Thoracic aorta endothelial cell (primary cell): ENCODE measurements around the gene RNF215. TPM values are rescaled to one million over a fixed set of nuclear protein-coding genes. Genes with fewer than 3 reads are reported as not detected.

Experiments used
- small RNA-seq: library from RNA; depleted of rRNA; stranded (forward); fragments of <200 nt; gene quantifications from one replicate; pipeline ENCODE3, GENCODE V24; 2012
- total RNA-seq: library from RNA; depleted of rRNA; stranded (reverse); fragments of >200 nt; gene quantifications from 2 replicates; pipeline ENCODE4 v1.2.3, GENCODE V29; 2012

The RNF215 gene
- total RNA-seq: 10.2 and 10.8 TPM in 2 replicates

GRCh38 chr22:30386960-30387827, at the start of gene RNF215:
Gene RNF215 (minus strand): TSS chr22:30387411. CDS start chr22:30387313, 98 bp downstream.

GRCh38 chr22:30425616-30426387, 38.6 kb upstream of the RNF215 start, which contains the start of gene MTFP1:
Gene MTFP1 (plus strand): TSS chr22:30425768. CDS start chr22:30425880, 112 bp downstream.

GRCh38 chr22:30396871-30397655, 9.9 kb upstream of the RNF215 start, which contains the start of gene SEC14L2:
Gene SEC14L2 (plus strand): TSS chr22:30397018. CDS start chr22:30397117, 99 bp downstream.

DNA sequence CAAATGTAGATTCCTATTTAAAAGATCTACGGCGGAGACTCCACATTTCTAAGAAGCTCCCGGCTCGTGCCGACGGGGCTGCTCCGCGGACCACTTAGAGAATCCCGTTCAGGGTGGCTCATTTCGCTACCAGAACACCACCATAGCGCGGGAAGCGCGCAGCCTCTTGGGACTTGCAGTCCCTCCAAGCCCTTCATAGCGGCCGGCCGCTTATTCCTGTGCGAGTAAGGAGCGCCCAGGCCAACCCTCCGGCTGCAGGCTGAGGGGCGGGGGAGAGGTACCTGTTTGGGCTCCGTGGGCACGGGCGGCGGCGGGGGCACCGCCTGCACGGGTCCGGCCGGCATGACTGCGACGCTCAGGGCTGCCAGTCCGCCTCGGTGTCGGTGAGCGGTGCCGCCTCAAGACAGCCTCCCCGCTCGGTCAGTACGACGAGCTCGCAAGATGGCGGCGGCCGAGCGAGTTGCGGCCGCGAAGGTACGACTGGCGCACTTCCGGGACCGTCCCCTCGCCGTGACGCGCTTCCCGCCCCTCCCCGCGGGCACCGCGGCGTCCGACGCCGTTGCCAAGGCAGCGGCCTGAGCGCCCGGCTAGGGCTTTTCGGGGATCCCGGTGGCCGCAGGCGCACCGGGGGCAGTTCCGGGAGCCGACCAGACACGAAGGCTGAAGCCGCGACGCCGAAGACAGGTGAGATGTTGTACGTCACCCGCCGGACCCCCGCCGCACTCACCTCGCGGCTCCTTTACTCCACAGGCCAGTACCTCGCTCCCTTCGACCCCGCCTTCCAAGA, 30.6 kb downstream of the RNF215 start, which contains the start of the genes CCDC157 and SF3A1:
CCDC157 (plus strand) TSS at position 559 of the 787 bp plus-strand sequence. CDS start 8,994 bp downstream, outside the sequence.
SF3A1 (minus strand) TSS at position 446 of the 787 bp plus-strand sequence; CDS start at position 344, 102 bp downstream.

Small RNAs within 50 kb of the gene (small RNA-seq; reads per million reads assigned to genes)
- gene AC004832.3 (not detected), gene RNU6-564P (not detected)

Other genes starting within 250 kb of the RNF215 start
- 0.27 and 0.86 TPM in 2 replicates for gene LIF, start 140.7 kb downstream of the RNF215 start, total RNA-seq
- gene OSM, start 120.6 kb downstream of the RNF215 start, total RNA-seq: not detected in 2 replicates
- 4.3 and 7.4 TPM in 2 replicates for gene CASTOR1, start 97.9 kb downstream of the RNF215 start, total RNA-seq
- 6.3 and 8.2 TPM in 2 replicates for gene TBC1D10A, start 60.5 kb downstream of the RNF215 start, total RNA-seq
- 40.0 and 62.1 TPM in 2 replicates for gene SF3A1, start 30.5 kb downstream of the RNF215 start, total RNA-seq
- 0.93 and 1.7 TPM in 2 replicates for gene CCDC157, start 30.4 kb downstream of the RNF215 start, total RNA-seq
- 37.0 and 38.5 TPM in 2 replicates for gene SEC14L2, start 9.6 kb upstream of the RNF215 start, total RNA-seq
- 30.1 and 40.9 TPM in 2 replicates for gene MTFP1, start 38.4 kb upstream of the RNF215 start, total RNA-seq
- gene SEC14L3, start 84.6 kb upstream of the RNF215 start, total RNA-seq: not detected in 2 replicates
- not detected in 2 replicates for gene SEC14L4, start 118.3 kb upstream of the RNF215 start, total RNA-seq
- 0.29 TPM in 1 of 2 replicates, not detected in the other for gene SEC14L6, start 159.3 kb upstream of the RNF215 start, total RNA-seq
- gene GAL3ST1, start 187.3 kb upstream of the RNF215 start, total RNA-seq: not detected in 2 replicates
- 81.3 and 90.4 TPM in 2 replicates for gene PES1, start 204.5 kb upstream of the RNF215 start, total RNA-seq
- 33.7 and 52.9 TPM in 2 replicates for gene TCN2, start 219.8 kb upstream of the RNF215 start, total RNA-seq
- 17.0 and 28.1 TPM in 2 replicates for gene SLC35E4, start 248.4 kb upstream of the RNF215 start, total RNA-seq